MCF 10A (cell line): Measurements from ENCODE around the gene ARID5A. TPM values are rescaled to one million over a fixed set of nuclear protein-coding genes. Genes with fewer than 3 reads are reported as not detected.

ENCODE experiments used
- BruUV-seq: library from RNA; stranded (reverse); fragments of 400-500 nt; replicated peaks from 2 replicates; lab custom pipeline; 2021; lab: Mats Ljungman, UMichigan
- CTCF ChIA-PET: fragments of 300-600 bp; sonication (Branson Sonifier 250); formaldehyde crosslinking; extraction: SDS; loops from one replicate; lab custom pipeline; 2021; ENCODE audit warnings: antibody characterized with exemption, inconsistent platforms; lab: Yijun Ruan, JAX
- POLR2A ChIA-PET: fragments of 300-600, 350-650 bp; sonication (Branson Sonifier 250); formaldehyde crosslinking; extraction: SDS; loops from one replicate; lab custom pipeline; 2020; ENCODE audit warnings: antibody characterized with exemption, inconsistent platforms; lab: Yijun Ruan, JAX
- DNase-seq: peaks from one replicate; pipeline ENCODE4 v3.0.0-alpha.2; 2018; ENCODE audit not compliant: unreplicated experiment
- H3K27ac Mint-ChIP-seq: one replicate; pipeline ENCODE4 v1.8.0; 2022; ENCODE audit warnings: mild to moderate bottlenecking, low read depth, mixed read lengths; ENCODE audit not compliant: unreplicated experiment
- H3K27me3 Mint-ChIP-seq: one replicate; pipeline ENCODE4 v1.8.0; 2022; ENCODE audit warnings: mixed read lengths; ENCODE audit not compliant: insufficient read depth, unreplicated experiment
- H3K36me3 Mint-ChIP-seq: one replicate; pipeline ENCODE4 v1.8.0; 2022; ENCODE audit warnings: mild to moderate bottlenecking, moderate library complexity, mixed read lengths; ENCODE audit not compliant: insufficient read depth, unreplicated experiment
- H3K4me1 Mint-ChIP-seq: one replicate; pipeline ENCODE4 v1.8.0; 2022; ENCODE audit warnings: mixed read lengths; ENCODE audit not compliant: insufficient read depth, unreplicated experiment
- H3K4me3 Mint-ChIP-seq: one replicate; pipeline ENCODE4 v1.8.0; 2022; ENCODE audit warnings: mild to moderate bottlenecking, moderate library complexity, mixed read lengths; ENCODE audit not compliant: unreplicated experiment
- H3K9me3 Mint-ChIP-seq: one replicate; pipeline ENCODE4 v1.8.0; 2022; ENCODE audit warnings: mixed read lengths; ENCODE audit not compliant: unreplicated experiment
- CTCF ChIP-seq: fragments of 200-600 bp; IDR thresholded peaks from one replicate; pipeline ENCODE4 v1.8.0; 2022; ENCODE audit warnings: antibody characterized with exemption, mild to moderate bottlenecking; ENCODE audit not compliant: unreplicated experiment
- intact Hi-C: fragments of 100-400 bp; cut with micrococcal nuclease; formaldehyde crosslinking; loops from 2 replicates; pipeline ENCODE4 v1.14.1; 2022
- total RNA-seq: library from RNA; stranded (reverse); gene quantifications from 2 replicates; pipeline ENCODE4 v1.2.3, GENCODE V29; 2022

Gene ARID5A
- total RNA-seq, 1 experiment from 2014 or later = 3.4 TPM

- Mint-ChIP-seq H3K9me3 (no peaks in the 10 kb centered on the region), H3K27ac (no peak overlapping the region), H3K4me1 (no peaks in the 10 kb centered on the region), H3K36me3 (no peaks in the 10 kb centered on the region), H3K27me3 (no peaks in the 10 kb centered on the region), H3K4me3 (no peak overlapping the region)
- POLR2A ChIA-PET = interaction anchor here (0.6 kb wide), 1 partner anchor 124 kb away, joined by 3 read pairs; no protein-coding TSS in a partner anchor
- TF ChIP-seq CTCF = no peak
- CTCF ChIA-PET = interaction anchor here (3.1 kb wide), 1 partner anchor 11 kb away, joined by 17 read pairs; no protein-coding TSS in a partner anchor
- DNase-seq = no peak
- no TSS peak for BruUV-seq
- intact Hi-C loops = no loop called here
These were observed 28.6 kb downstream of the ARID5A start for GRCh38 chr2:96565111-96565510.

GRCh38 chr2:96568094-96568493 is 31.5 kb downstream of the ARID5A start:
- no peaks in the 10 kb centered on the region for H3K27me3 Mint-ChIP-seq
- BruUV-seq = no TSS peak
- H3K9me3 Mint-ChIP-seq = no peaks in the 10 kb centered on the region
- H3K4me3 Mint-ChIP-seq = no peak overlapping the region
- intact Hi-C loops = no loop called here
- no peak for TF ChIP-seq CTCF
- H3K36me3 Mint-ChIP-seq = no peaks in the 10 kb centered on the region
- no peak for DNase-seq
- CTCF ChIA-PET = no interaction called here
- POLR2A ChIA-PET = no interaction called here
- H3K4me1 Mint-ChIP-seq = no peaks in the 10 kb centered on the region
- H3K27ac Mint-ChIP-seq = no peak overlapping the region

GRCh38 chr2:96574364-96574763 is 37.8 kb downstream of the ARID5A start:
- intact Hi-C loops = no loop called here
- POLR2A ChIA-PET = no interaction called here
- Mint-ChIP-seq H3K4me3 (no peak overlapping the region), H3K4me1 (no peaks in the 10 kb centered on the region), H3K36me3 (peaks cover 5% of the 10 kb centered on the region), H3K27ac (no peak overlapping the region), H3K27me3 (no peaks in the 10 kb centered on the region), H3K9me3 (no peaks in the 10 kb centered on the region)
- no TSS peak for BruUV-seq
- CTCF ChIA-PET = interaction anchor here (1.2 kb wide), 1 partner anchor 1185 kb away, joined by 3 read pairs; no protein-coding TSS in a partner anchor
- no peak for DNase-seq
- no peak for TF ChIP-seq CTCF

- Mint-ChIP-seq H3K4me1 (no peaks in the 10 kb centered on the region), H3K27me3 (no peaks in the 10 kb centered on the region), H3K9me3 (no peaks in the 10 kb centered on the region), H3K27ac (no peak overlapping the region), H3K36me3 (peaks cover 5% of the 10 kb centered on the region), H3K4me3 (no peak overlapping the region)
- no TSS peak for BruUV-seq
- CTCF ChIA-PET = interaction anchor here (0.5 to 0.6 kb wide), 2 partner anchors 23 to 536 kb away, joined by 3 read pairs; no protein-coding TSS in a partner anchor
- DNase-seq = no peak
- intact Hi-C loops = no loop called here
- no peak for TF ChIP-seq CTCF
- POLR2A ChIA-PET = interaction anchor here (0.6 kb wide), 1 partner anchor 152 kb away, joined by 3 read pairs; no protein-coding TSS in a partner anchor
These were observed 39.4 kb downstream of the ARID5A start for GRCh38 chr2:96575785-96576456.
